GM12878 (cell line): ENCODE results near the gene TMEM178A. TPM values are rescaled to one million over a fixed set of nuclear protein-coding genes. Genes with fewer than 3 reads are reported as not detected.

Source experiments
- ATAC-seq: fragments of 200-7000 bp; cut with Tn5 transposase; 3 replicates; pipeline ENCODE4 v1.9.1; 2020; ENCODE audit warnings: mild to moderate bottlenecking, moderate library complexity
- BruUV-seq: library from RNA; stranded (reverse); fragments of 400-500 nt; replicated peaks from 2 replicates; lab custom pipeline; 2021; lab: Mats Ljungman, UMichigan
- CTCF ChIA-PET: fragments of 300-600 bp; sonication (Branson Sonifier 250); formaldehyde crosslinking; extraction: SDS; loops from one replicate; lab custom pipeline; 2021; ENCODE audit warnings: inconsistent platforms; lab: Yijun Ruan, JAX
- POLR2A ChIA-PET: fragments of 350-600 bp; formaldehyde crosslinking; extraction: SDS; loops from one replicate; lab custom pipeline; 2021; ENCODE audit warnings: inconsistent platforms; lab: Charles Lee
- RAD21 ChIA-PET: fragments of 300-600 bp; sonication (Branson Sonifier 250); formaldehyde crosslinking; loops from one replicate; lab custom pipeline; 2023; ENCODE audit warnings: antibody characterized with exemption; ENCODE audit not compliant: unreplicated experiment; lab: Charles Lee
- SMC1A ChIA-PET: fragments of 300-600 bp; sonication (Branson Sonifier 250); formaldehyde crosslinking; loops from one replicate; lab custom pipeline; 2023; ENCODE audit not compliant: unreplicated experiment, uncharacterized antibody; lab: Charles Lee
- DNase-seq: peaks from one replicate; pipeline ENCODE4 v3.0.0-alpha.2; 2011; ENCODE audit warnings: low read depth, low spot score
- FAIRE-seq: peaks from 3 replicates; lab custom pipeline; 2011; peaks lifted over from hg19 to GRCh38; lab: Jason Lieb, UNC
- H2AFZ ChIP-seq: 2 replicates; pipeline ENCODE4 v1.6.0; 2011; ENCODE audit warnings: low read depth, low read length, control low read depth; ENCODE audit not compliant: control insufficient read depth
- H3K27ac ChIP-seq: 2 replicates; pipeline ENCODE4 v1.5.1; 2011; ENCODE audit warnings: control low read depth; ENCODE audit not compliant: control insufficient read depth, insufficient read depth
- H3K27me3 ChIP-seq, 2 experiments: replicated peaks in 1 of 2; 2 replicates each; pipeline versions ENCODE4 v1.6.0 to v1.6.1; 2011; ENCODE audit warnings: low read length in 1 of 2; ENCODE audit not compliant: control insufficient read depth in 2 of 2, insufficient read depth in 2 of 2
- H3K36me3 ChIP-seq, 2 experiments: 2 replicates each; pipeline ENCODE4 v1.5.1; 2011; ENCODE audit warnings: low read length in 1 of 2; ENCODE audit not compliant: control insufficient read depth in 2 of 2, insufficient read depth in 2 of 2
- H3K4me1 ChIP-seq: 2 replicates; pipeline ENCODE4 v1.6.1; 2011; ENCODE audit warnings: mild to moderate bottlenecking, low read length, moderate library complexity, mixed read lengths; ENCODE audit not compliant: control insufficient read depth, insufficient read depth
- H3K4me2 ChIP-seq: 2 replicates; pipeline ENCODE4 v1.6.0; 2011; ENCODE audit warnings: control low read depth; ENCODE audit not compliant: control insufficient read depth, insufficient read depth
- H3K4me3 ChIP-seq: fragments of 200-600 bp; sonication (generic); 2 replicates; pipeline ENCODE4 v1.5.1; 2016
- H3K79me2 ChIP-seq: 2 replicates; pipeline ENCODE4 v1.6.0; 2011; ENCODE audit warnings: low read length; ENCODE audit not compliant: control insufficient read depth, insufficient read depth
- H3K9ac ChIP-seq: 2 replicates; pipeline ENCODE4 v1.8.0; 2011; ENCODE audit warnings: low read length, control low read depth, mixed read lengths; ENCODE audit not compliant: control insufficient read depth, insufficient read depth
- H3K9me3 ChIP-seq: replicated peaks from 3 replicates; pipeline ENCODE4 v1.5.1; 2011; ENCODE audit warnings: mild to moderate bottlenecking, low read length; ENCODE audit not compliant: control insufficient read depth, insufficient read depth
- H4K20me1 ChIP-seq: 2 replicates; pipeline ENCODE4 v1.6.0; 2011; ENCODE audit not compliant: control insufficient read depth, insufficient read depth
- ASH2L ChIP-seq: fragments of 300-600, 200-600 bp; sonication (generic); IDR thresholded peaks from 2 replicates; pipeline ENCODE4 v1.6.1; 2017; ENCODE audit warnings: low read depth, mild to moderate bottlenecking, borderline replicate concordance
- CHD2 ChIP-seq: IDR thresholded peaks from 2 replicates; pipeline ENCODE4 v1.6.1; 2011; ENCODE audit warnings: low read depth, low read length, improper control_type of control experiment, borderline replicate concordance
- ESRRA ChIP-seq: IDR thresholded peaks from 2 replicates; pipeline ENCODE4 v1.6.1; 2012; ENCODE audit warnings: mild to moderate bottlenecking, low read length, improper control_type of control experiment
- GATAD2B ChIP-seq: fragments of 450-650 bp; conservative IDR thresholded peaks from 2 replicates; pipeline ENCODE4 v1.6.1; 2017; ENCODE audit warnings: low read depth, mild to moderate bottlenecking, moderate library complexity
- HDAC6 ChIP-seq: fragments of 200-600 bp; sonication (generic); IDR thresholded peaks from one replicate; pipeline ENCODE4 v1.8.0; 2017; ENCODE audit warnings: antibody characterized with exemption; ENCODE audit not compliant: unreplicated experiment
- HDGF ChIP-seq: fragments of 450-650 bp; IDR thresholded peaks from 2 replicates; pipeline ENCODE4 v1.6.1; 2016; ENCODE audit warnings: antibody characterized with exemption
- MYB ChIP-seq: fragments of 150-350 bp; IDR thresholded peaks from 2 replicates; pipeline ENCODE4 v1.6.1; 2014; ENCODE audit warnings: mild to moderate bottlenecking, low read depth, low read length, borderline replicate concordance
- NR2C1 ChIP-seq: fragments of 450-650 bp; IDR thresholded peaks from 2 replicates; pipeline ENCODE4 v1.6.1; 2017; ENCODE audit warnings: antibody characterized with exemption, mild to moderate bottlenecking, moderate library complexity
- NRF1 ChIP-seq: conservative IDR thresholded peaks from 2 replicates; pipeline ENCODE4 v1.6.1; 2011; ENCODE audit warnings: mild to moderate bottlenecking, low read depth, low read length, improper control_type of control experiment
- PAX8 ChIP-seq: fragments of 450-650 bp; IDR thresholded peaks from 2 replicates; pipeline ENCODE4 v1.6.1; 2017; ENCODE audit warnings: mild to moderate bottlenecking, moderate library complexity
- RAD51 ChIP-seq: fragments of 450-650 bp; IDR thresholded peaks from 2 replicates; pipeline ENCODE4 v1.6.1; 2016; ENCODE audit warnings: moderate library complexity, mild to moderate bottlenecking, inconsistent platforms
- YY1 ChIP-seq: IDR thresholded peaks from 2 replicates; pipeline ENCODE4 v1.6.1; 2011; ENCODE audit warnings: low read depth, mild to moderate bottlenecking, low read length
- ZBED1 ChIP-seq: IDR thresholded peaks from 2 replicates; pipeline ENCODE4 v1.6.1; 2016; ENCODE audit warnings: borderline replicate concordance
- ZNF217 ChIP-seq: fragments of 450-650 bp; IDR thresholded peaks from 2 replicates; pipeline ENCODE4 v1.6.1; 2017; ENCODE audit warnings: antibody characterized with exemption, mild to moderate bottlenecking
- ZSCAN29 ChIP-seq: fragments of 450-650 bp; IDR thresholded peaks from 2 replicates; pipeline ENCODE4 v1.6.1; 2017; ENCODE audit warnings: mild to moderate bottlenecking, moderate library complexity
- WGBS: methylation state at CpG from one replicate; pipeline ENCODE4 v1.1.6; 2016; ENCODE audit warnings: low lambda C conversion rate; ENCODE audit not compliant: insufficient replicate concordance, insufficient coverage; ENCODE audit errors: missing lambda C conversion rate; 5-methylcytosine and 5-hydroxymethylcytosine counted together
- in situ Hi-C: fragments of 300-500 bp; cut with MboI; formaldehyde crosslinking; loops from 9 replicates; pipeline ENCODE4 v1.14.3; 2018; ENCODE audit warnings: mixed read lengths
- intact Hi-C: fragments of 100-400 bp; cut with micrococcal nuclease; formaldehyde crosslinking; loops from one replicate; pipeline ENCODE4 v1.14.2; 2022; ENCODE audit not compliant: unreplicated experiment
- polyA plus RNA-seq, 11 experiments: library from polyadenylated mRNA; depleted of rRNA in 4 of 11; unstranded in 6 of 11; stranded (reverse) in 5 of 11; fragments of >200 nt; fragmentation: Nextera tagmentation in 4 of 11; fragmentation: Illumina TruSeq in 1 of 11; extraction: Ambion mirVana in 4 of 11; extraction: Trizol in 1 of 11; gene quantifications; 1 replicate in 1 of 11; 2 replicates in 10 of 11; pipeline versions ENCODE4 v1.2.1 to v1.2.3, GENCODE V29; 2011 to 2016; ENCODE audit warnings: inconsistent platforms in 2 of 11, missing spikeins in 2 of 11, low read depth in 1 of 11
- total RNA-seq, 4 experiments: library from RNA; depleted of rRNA in 3 of 4; stranded (reverse); fragments of >200 nt in 3 of 4; fragmentation: Illumina TruSeq in 1 of 4; extraction: Trizol in 1 of 4; gene quantifications; 2 replicates each; pipeline versions ENCODE4 v1.2.1 to v1.2.3, GENCODE V29; 2013 to 2021
- TF ChIP-seq, protein P1 (sequence below): fragments of 450-650 bp; IDR thresholded peaks from 2 replicates; pipeline ENCODE4 v1.6.1; 2016; ENCODE audit warnings: mild to moderate bottlenecking, moderate library complexity, borderline replicate concordance
- TF ChIP-seq, protein P2 (sequence below): fragments of 450-650 bp; IDR thresholded peaks from 2 replicates; pipeline ENCODE4 v1.6.1; 2016; ENCODE audit warnings: mild to moderate bottlenecking
- TF ChIP-seq, protein P3 (sequence below): IDR thresholded peaks from 2 replicates; pipeline ENCODE4 v1.6.1; 2012; ENCODE audit warnings: low read depth, low read length, improper control_type of control experiment
- TF ChIP-seq, protein P4 (sequence below): IDR thresholded peaks from 2 replicates; pipeline ENCODE4 v1.6.1; 2011; ENCODE audit warnings: low read depth, low read length, improper control_type of control experiment, borderline replicate concordance

TMEM178A gene
- total and polyA plus RNA-seq, 10 of the 15 experiments (the other 5 are each of a cell fraction or from before 2014, with no cell fraction given): not detected

DNA sequence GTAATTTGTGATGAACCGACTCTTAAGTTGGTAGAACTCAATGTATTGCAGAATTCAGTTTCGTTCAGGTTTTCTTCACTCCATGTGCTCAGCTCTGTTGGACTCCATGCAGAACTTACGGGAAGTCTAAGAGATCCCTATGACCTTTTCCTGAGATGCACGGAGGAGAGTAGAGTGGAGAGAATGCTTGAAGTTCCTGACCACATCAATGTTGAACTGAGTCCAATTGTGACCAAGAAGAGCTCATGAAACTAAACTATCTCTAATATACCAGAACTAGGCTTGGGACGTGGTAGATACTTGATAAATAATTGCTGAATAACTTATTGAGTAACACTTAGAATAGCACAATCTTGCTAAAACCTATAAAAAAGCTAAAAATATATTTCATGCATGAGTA is 47.2 kb downstream of the TMEM178A start:
- no peak for TF ChIP-seq YY1
- no peak for TF ChIP-seq ESRRA
- TF ChIP-seq NRF1: no peak
- no peak for TF ChIP-seq ZBED1
- TF ChIP-seq HDAC6: no peak
- no peak for TF ChIP-seq ASH2L
- TF ChIP-seq, protein P1, sequence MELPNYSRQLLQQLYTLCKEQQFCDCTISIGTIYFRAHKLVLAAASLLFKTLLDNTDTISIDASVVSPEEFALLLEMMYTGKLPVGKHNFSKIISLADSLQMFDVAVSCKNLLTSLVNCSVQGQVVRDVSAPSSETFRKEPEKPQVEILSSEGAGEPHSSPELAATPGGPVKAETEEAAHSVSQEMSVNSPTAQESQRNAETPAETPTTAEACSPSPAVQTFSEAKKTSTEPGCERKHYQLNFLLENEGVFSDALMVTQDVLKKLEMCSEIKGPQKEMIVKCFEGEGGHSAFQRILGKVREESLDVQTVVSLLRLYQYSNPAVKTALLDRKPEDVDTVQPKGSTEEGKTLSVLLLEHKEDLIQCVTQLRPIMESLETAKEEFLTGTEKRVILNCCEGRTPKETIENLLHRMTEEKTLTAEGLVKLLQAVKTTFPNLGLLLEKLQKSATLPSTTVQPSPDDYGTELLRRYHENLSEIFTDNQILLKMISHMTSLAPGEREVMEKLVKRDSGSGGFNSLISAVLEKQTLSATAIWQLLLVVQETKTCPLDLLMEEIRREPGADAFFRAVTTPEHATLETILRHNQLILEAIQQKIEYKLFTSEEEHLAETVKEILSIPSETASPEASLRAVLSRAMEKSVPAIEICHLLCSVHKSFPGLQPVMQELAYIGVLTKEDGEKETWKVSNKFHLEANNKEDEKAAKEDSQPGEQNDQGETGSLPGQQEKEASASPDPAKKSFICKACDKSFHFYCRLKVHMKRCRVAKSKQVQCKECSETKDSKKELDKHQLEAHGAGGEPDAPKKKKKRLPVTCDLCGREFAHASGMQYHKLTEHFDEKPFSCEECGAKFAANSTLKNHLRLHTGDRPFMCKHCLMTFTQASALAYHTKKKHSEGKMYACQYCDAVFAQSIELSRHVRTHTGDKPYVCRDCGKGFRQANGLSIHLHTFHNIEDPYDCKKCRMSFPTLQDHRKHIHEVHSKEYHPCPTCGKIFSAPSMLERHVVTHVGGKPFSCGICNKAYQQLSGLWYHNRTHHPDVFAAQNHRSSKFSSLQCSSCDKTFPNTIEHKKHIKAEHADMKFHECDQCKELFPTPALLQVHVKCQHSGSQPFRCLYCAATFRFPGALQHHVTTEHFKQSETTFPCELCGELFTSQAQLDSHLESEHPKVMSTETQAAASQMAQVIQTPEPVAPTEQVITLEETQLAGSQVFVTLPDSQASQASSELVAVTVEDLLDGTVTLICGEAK: no peak
- no peak for TF ChIP-seq NR2C1
- TF ChIP-seq, protein P2, sequence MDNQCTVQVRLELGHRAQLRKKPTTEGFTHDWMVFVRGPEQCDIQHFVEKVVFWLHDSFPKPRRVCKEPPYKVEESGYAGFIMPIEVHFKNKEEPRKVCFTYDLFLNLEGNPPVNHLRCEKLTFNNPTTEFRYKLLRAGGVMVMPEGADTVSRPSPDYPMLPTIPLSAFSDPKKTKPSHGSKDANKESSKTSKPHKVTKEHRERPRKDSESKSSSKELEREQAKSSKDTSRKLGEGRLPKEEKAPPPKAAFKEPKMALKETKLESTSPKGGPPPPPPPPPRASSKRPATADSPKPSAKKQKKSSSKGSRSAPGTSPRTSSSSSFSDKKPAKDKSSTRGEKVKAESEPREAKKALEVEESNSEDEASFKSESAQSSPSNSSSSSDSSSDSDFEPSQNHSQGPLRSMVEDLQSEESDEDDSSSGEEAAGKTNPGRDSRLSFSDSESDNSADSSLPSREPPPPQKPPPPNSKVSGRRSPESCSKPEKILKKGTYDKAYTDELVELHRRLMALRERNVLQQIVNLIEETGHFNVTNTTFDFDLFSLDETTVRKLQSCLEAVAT: no peak
- TF ChIP-seq ZSCAN29: no peak
- TF ChIP-seq, protein P3, sequence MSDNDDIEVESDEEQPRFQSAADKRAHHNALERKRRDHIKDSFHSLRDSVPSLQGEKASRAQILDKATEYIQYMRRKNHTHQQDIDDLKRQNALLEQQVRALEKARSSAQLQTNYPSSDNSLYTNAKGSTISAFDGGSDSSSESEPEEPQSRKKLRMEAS: no peak
- TF ChIP-seq HDGF: no peak
- TF ChIP-seq PAX8: no peak
- no peak for TF ChIP-seq RAD51
- no peak for TF ChIP-seq CHD2
- TF ChIP-seq ZNF217: no peak
- TF ChIP-seq MYB: no peak
- TF ChIP-seq, protein P4, sequence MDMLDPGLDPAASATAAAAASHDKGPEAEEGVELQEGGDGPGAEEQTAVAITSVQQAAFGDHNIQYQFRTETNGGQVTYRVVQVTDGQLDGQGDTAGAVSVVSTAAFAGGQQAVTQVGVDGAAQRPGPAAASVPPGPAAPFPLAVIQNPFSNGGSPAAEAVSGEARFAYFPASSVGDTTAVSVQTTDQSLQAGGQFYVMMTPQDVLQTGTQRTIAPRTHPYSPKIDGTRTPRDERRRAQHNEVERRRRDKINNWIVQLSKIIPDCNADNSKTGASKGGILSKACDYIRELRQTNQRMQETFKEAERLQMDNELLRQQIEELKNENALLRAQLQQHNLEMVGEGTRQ: no peak
- TF ChIP-seq GATAD2B: no peak
- no peaks in the 10 kb centered on the region for H3K36me3 ChIP-seq
- H3K79me2 ChIP-seq: no peaks in the 10 kb centered on the region
- intact Hi-C loops: no loop called here
- DNase-seq (no peak), FAIRE-seq (no peak), ATAC-seq (no peak)
- H2AFZ ChIP-seq: no peak overlapping the region
- ChIA-PET SMC1A (no interaction called here), CTCF (interaction anchor here (1.2 to 1.9 kb wide), 4 partner anchors 16 to 333 kb away, joined by 3 to 7 read pairs (median 4); no protein-coding TSS in a partner anchor), RAD21 (no interaction called here), POLR2A (no interaction called here)
- no peak overlapping the region for H3K4me2 ChIP-seq
- H3K27me3 ChIP-seq: no peaks in the 10 kb centered on the region
- H3K27ac ChIP-seq: no peak overlapping the region
- H3K9ac ChIP-seq: no peak overlapping the region
- no peaks in the 10 kb centered on the region for H3K4me1 ChIP-seq
- H3K4me3 ChIP-seq: no peak overlapping the region
- BruUV-seq: no TSS peak
- in situ Hi-C loops: no loop called here
- no peaks in the 10 kb centered on the region for H4K20me1 ChIP-seq
- 26% methylated on average over 5 of the region's 5 CpGs for whole genome bisulfite sequencing
- no peaks in the 10 kb centered on the region for H3K9me3 ChIP-seq
